Measurements from ENCODE around the gene PARL. TPM values are rescaled to one million over a fixed set of nuclear protein-coding genes. Genes with fewer than 3 reads are reported as not detected.

Gene PARL
- total and polyA plus RNA-seq, 10 of the 15 experiments (the other 5 are each of a cell fraction or from before 2014, with no cell fraction given), result 49.7 to 113 (median 77.2) TPM

GRCh38 chr3:183921096-183921495 is 36.4 kb upstream of the PARL start:
- no peaks in the 10 kb centered on the region; the same call in 1 of the 2 replicates for H3K4me1 ChIP-seq (ENCODE audit: control insufficient read depth, insufficient read depth, low read length)
- ATAC-seq (no peak), FAIRE-seq (no peak), DNase-seq (ENCODE audit: low read depth, low spot score) (no peak)
- TF ChIP-seq DPF2 (IDR thresholded peaks at IDR 0.05), result no peak
- no peak for TF ChIP-seq RB1 (IDR thresholded peaks at IDR 0.05; ENCODE audit: borderline replicate concordance)
- no peak for TF ChIP-seq SP1 (IDR thresholded peaks at IDR 0.05; ENCODE audit: low read depth, low read length)
- no peak for TF ChIP-seq RELB (IDR thresholded peaks at IDR 0.05; ENCODE audit: low read depth)
- no peak for TF ChIP-seq ZBTB4 (CRISPR knock-in tag; IDR thresholded peaks at IDR 0.05)
- no peak for TF ChIP-seq NKRF (conservative IDR thresholded peaks at IDR 0.05)
- TF ChIP-seq SMC3 (IDR thresholded peaks at IDR 0.05; ENCODE audit: borderline replicate concordance, low read length), result no peak
- no peak for TF ChIP-seq CHD1 (IDR thresholded peaks at IDR 0.05; ENCODE audit: low read depth, low read length)
- no peak for TF ChIP-seq WRNIP1 (IDR thresholded peaks at IDR 0.05; ENCODE audit: borderline replicate concordance, low read depth, low read length)
- no peak for TF ChIP-seq STAT3 (IDR thresholded peaks at IDR 0.05; ENCODE audit: low read depth, low read length)
- RAD21 ChIA-PET (ENCODE audit: unreplicated experiment), result interaction anchor here (1.0 kb wide), 1 partner anchor 85 kb away, joined by 3 read pairs; no protein-coding TSS in a partner anchor
- in situ Hi-C loops (cut with MboI), result no loop called here
- SMC1A ChIA-PET (ENCODE audit: uncharacterized antibody, unreplicated experiment), result interaction anchor here (0.9 to 1.5 kb wide), 2 partner anchors 97 to 103 kb away, joined by 3 to 4 read pairs; partner anchors contain the start of gene ABCC5
- no peaks in the 10 kb centered on the region; a peak in 1 of 4 replicates for H3K36me3 ChIP-seq (ENCODE audit: control insufficient read depth in 2 of 2, insufficient read depth in 2 of 2, low read length in 1 of 2)
- H4K20me1 ChIP-seq (ENCODE audit: control insufficient read depth, insufficient read depth), result no peaks in the 10 kb centered on the region
- intact Hi-C loops (cut with micrococcal nuclease; ENCODE audit: unreplicated experiment), result no loop called here
- no peaks in the 10 kb centered on the region for H3K79me2 ChIP-seq (ENCODE audit: control insufficient read depth, insufficient read depth, low read length)
- H3K4me3 ChIP-seq, result no peak overlapping the region
- CTCF ChIA-PET, result interaction anchor here (1.2 kb wide), 1 partner anchor 17 kb away, joined by 5 read pairs; no protein-coding TSS in a partner anchor
- no peak overlapping the region for H3K4me2 ChIP-seq (ENCODE audit: control insufficient read depth, insufficient read depth)
- H3K9me3 ChIP-seq (replicated peaks; ENCODE audit: control insufficient read depth, insufficient read depth, low read length), result no peaks in the 10 kb centered on the region
- H3K27ac ChIP-seq (ENCODE audit: control insufficient read depth, insufficient read depth), result no peak overlapping the region
- no peak overlapping the region for H2AFZ ChIP-seq (ENCODE audit: control insufficient read depth, low read depth, low read length)
- no peak overlapping the region for H3K9ac ChIP-seq (ENCODE audit: control insufficient read depth, insufficient read depth, low read length)
- POLR2A ChIA-PET, result no interaction called here
- BruUV-seq (replicated peaks), result no TSS peak
- 92% methylated on average over 15 of the region's 15 CpGs for WGBS (ENCODE audit: insufficient coverage, insufficient replicate concordance, low lambda C conversion rate, missing lambda C conversion rate)
- no peaks in the 10 kb centered on the region for H3K27me3 ChIP-seq (replicated peaks in 1 of 2; ENCODE audit: control insufficient read depth in 2 of 2, insufficient read depth in 2 of 2, low read length in 1 of 2)
